Sigmoid colon (tissue), 4 donors: ENCODE measurements around the gene MAEA.

Source experiments
- CTCF ChIP-seq, 4 experiments: fragments of 450-650 bp in 3 of 4; fragments of 200-600 bp in 1 of 4; IDR thresholded peaks; one replicate each; pipeline ENCODE4 v1.5.1; 2016 to 2019; ENCODE audit warnings: antibody characterized with exemption in 4 of 4, mild to moderate bottlenecking in 3 of 4, moderate library complexity in 2 of 4
- POLR2A ChIP-seq, 2 donors: fragments of 450-650 bp; IDR thresholded peaks; one replicate each; pipeline ENCODE4 v1.6.1; 2016; ENCODE audit warnings: antibody characterized with exemption in 2 of 2, mild to moderate bottlenecking in 2 of 2, moderate library complexity in 2 of 2
- POLR2AphosphoS5 ChIP-seq, 4 donors: sonication (generic); formaldehyde crosslinking; IDR thresholded peaks; one replicate each; pipeline ENCODE4 v1.6.1; 2017; ENCODE audit warnings: antibody characterized with exemption in 4 of 4

GRCh38 chr4:1245481-1246051, 44.1 kb upstream of the MAEA start:
- TF ChIP-seq CTCF (IDR thresholded peaks at IDR 0.05) (no peak), POLR2A (IDR thresholded peaks at IDR 0.05) (no peak), POLR2AphosphoS5 (IDR thresholded peaks at IDR 0.05) (no peak)
